Germinal center (tissue), 1 donor: ENCODE data around the gene ZNF80.
"Not testable (repeated sequence)": the region's sequence is repeated elsewhere in the genome, so short reads cannot be mapped to it uniquely, and the experiment has no call there.

Experiments used
- DNase-seq: peaks from one replicate; pipeline ENCODE4 v3.0.0; 2012; ENCODE audit warnings: mixed read lengths, low spot score

ZNF80 gene

GRCh38 chr3:114237478-114237877 is at the start of gene ZNF80:
ZNF80 (minus strand) TSS chr3:114237578; CDS start chr3:114237074, 504 bp downstream.
- not testable (repeated sequence) for DNase-seq

- no peak for DNase-seq
These were observed 48.9 kb upstream of the ZNF80 start for GRCh38 chr3:114286266-114286665.

GRCh38 chr3:114285648-114286230 is 48.4 kb upstream of the ZNF80 start:
- no peak for DNase-seq

- DNase-seq = no peak
These were observed 47.3 kb upstream of the ZNF80 start for GRCh38 chr3:114284644-114285043.

- DNase-seq = not testable (repeated sequence)
These were observed 39.5 kb upstream of the ZNF80 start for GRCh38 chr3:114276856-114277255.

GRCh38 chr3:114274929-114275328 is 37.6 kb upstream of the ZNF80 start:
- no peak for DNase-seq

GRCh38 chr3:114272271-114272670 is 34.9 kb upstream of the ZNF80 start:
- no peak for DNase-seq

- DNase-seq = no peak
These were observed 32.6 kb upstream of the ZNF80 start for GRCh38 chr3:114270019-114270418.

- DNase-seq = no peak
These were observed 22.8 kb upstream of the ZNF80 start for GRCh38 chr3:114260152-114260551.

GRCh38 chr3:114259566-114259965 is 22.2 kb upstream of the ZNF80 start:
- no peak for DNase-seq

- DNase-seq = no peak
These were observed 16.1 kb upstream of the ZNF80 start for GRCh38 chr3:114253505-114253904.

GRCh38 chr3:114252954-114253353 is 15.6 kb upstream of the ZNF80 start:
- no peak for DNase-seq

- DNase-seq = no peak
These were observed 5.6 kb upstream of the ZNF80 start for GRCh38 chr3:114242947-114243346.

- no peak for DNase-seq
These were observed 3.9 kb upstream of the ZNF80 start for GRCh38 chr3:114241262-114241661.

- DNase-seq = not testable (repeated sequence)
These were observed 888 bp upstream of the ZNF80 start for GRCh38 chr3:114238146-114238785.

GRCh38 chr3:114235431-114235830 is 1.9 kb downstream of the ZNF80 start:
- DNase-seq = no peak

GRCh38 chr3:114234745-114235144 is 2.6 kb downstream of the ZNF80 start:
- DNase-seq = no peak

- DNase-seq = no peak
These were observed 5.8 kb downstream of the ZNF80 start for GRCh38 chr3:114231616-114232015.

GRCh38 chr3:114227076-114227475 is 10.3 kb downstream of the ZNF80 start:
- no peak for DNase-seq

- no peak for DNase-seq
These were observed 11.1 kb downstream of the ZNF80 start for GRCh38 chr3:114226313-114226712.

- DNase-seq = peak; percentile 30
These were observed 14.2 kb downstream of the ZNF80 start for GRCh38 chr3:114223143-114223542.

- no peak for DNase-seq
These were observed 15.5 kb downstream of the ZNF80 start for GRCh38 chr3:114221881-114222264.

- no peak for DNase-seq
These were observed 16.1 kb downstream of the ZNF80 start for GRCh38 chr3:114221165-114221880.
